Glomerular endothelial cell (primary cell): ENCODE results near the gene CEL. TPM values are rescaled to one million over a fixed set of nuclear protein-coding genes. Genes with fewer than 3 reads are reported as not detected.
"Not testable (repeated sequence)": the region's sequence is repeated elsewhere in the genome, so short reads cannot be mapped to it uniquely, and the experiment has no call there.

ENCODE experiments used
- DNase-seq: peaks from one replicate; pipeline ENCODE4 v3.0.0-alpha.2; 2011; ENCODE audit warnings: low read depth, low spot score; ENCODE audit errors: extremely low read depth
- total RNA-seq: library from RNA; depleted of rRNA; stranded (reverse); fragments of >200 nt; gene quantifications from 2 replicates; pipeline ENCODE4 v1.2.3, GENCODE V29; 2015

The CEL gene
- total RNA-seq, 1 donor from 2014 or later, result 0.99 TPM

GRCh38 chr9:133046196-133046899, 15.4 kb upstream of the CEL start:
- DNase-seq, result no peak

- no peak for DNase-seq
These were observed 14.9 kb upstream of the CEL start for GRCh38 chr9:133046900-133047295.

GRCh38 chr9:133048595-133048994, 13.2 kb upstream of the CEL start:
- no peak for DNase-seq

GRCh38 chr9:133049043-133049442, 12.7 kb upstream of the CEL start:
- DNase-seq, result no peak

- no peak for DNase-seq
These were observed 11.6 kb upstream of the CEL start for GRCh38 chr9:133050142-133050541.

- no peak for DNase-seq
These were observed 11.0 kb upstream of the CEL start for GRCh38 chr9:133050781-133051180.

GRCh38 chr9:133051281-133051900, 10.4 kb upstream of the CEL start:
- no peak for DNase-seq

- no peak for DNase-seq
These were observed 9.7 kb upstream of the CEL start for GRCh38 chr9:133051966-133052539.

- DNase-seq, result no peak
These were observed 7.4 kb upstream of the CEL start for GRCh38 chr9:133054194-133054890.

GRCh38 chr9:133054966-133055365, 6.8 kb upstream of the CEL start:
- DNase-seq, result no peak

- DNase-seq, result no peak
These were observed 5.9 kb upstream of the CEL start for GRCh38 chr9:133055788-133056420.

GRCh38 chr9:133056533-133056932, 5.2 kb upstream of the CEL start:
- no peak for DNase-seq

GRCh38 chr9:133057006-133057405, 4.8 kb upstream of the CEL start:
- no peak for DNase-seq

- DNase-seq, result no peak
These were observed 4.2 kb upstream of the CEL start for GRCh38 chr9:133057553-133057952.

GRCh38 chr9:133058071-133058470, 3.7 kb upstream of the CEL start:
- no peak for DNase-seq

- DNase-seq, result no peak
These were observed 3.0 kb upstream of the CEL start for GRCh38 chr9:133058550-133059320.

GRCh38 chr9:133059623-133060022, 2.2 kb upstream of the CEL start:
- DNase-seq, result no peak

- no peak for DNase-seq
These were observed 1.4 kb upstream of the CEL start for GRCh38 chr9:133060417-133060841.

GRCh38 chr9:133061019-133061763, 590 bp upstream of the CEL start:
- DNase-seq, result not testable (repeated sequence)

- DNase-seq, result not testable (repeated sequence)
These were observed 788 bp downstream of the CEL start for GRCh38 chr9:133062569-133062968.
